Spleen (tissue), 7 donors: ENCODE data around the gene ANG.
A peak's percentile ranks its signal among the peaks of the same experiment; 100 is the strongest.

Experiments used
- POLR2A ChIP-seq, 3 donors: fragments of 450-650 bp; IDR thresholded peaks; one replicate each; pipeline ENCODE4 v1.5.1; 2017; ENCODE audit warnings: antibody characterized with exemption in 3 of 3, mild to moderate bottlenecking in 1 of 3
- POLR2AphosphoS5 ChIP-seq, 3 donors: sonication (generic); formaldehyde crosslinking; IDR thresholded peaks; one replicate each; pipeline ENCODE4 v1.5.1; 2017; ENCODE audit warnings: antibody characterized with exemption in 3 of 3
- TF ChIP-seq, protein P1 (sequence below), 11 experiments: fragments of 200-600 bp in 7 of 11; fragments of 450-650 bp in 4 of 11; sonication (generic) in 4 of 11; IDR thresholded peaks in 8 of 11; conservative IDR thresholded peaks in 3 of 11; 1 replicate in 7 of 11; 2 replicates in 4 of 11; pipeline versions ENCODE4 v1.4.0 to v1.8.0; 2016 to 2021; ENCODE audit warnings: antibody characterized with exemption in 11 of 11, inconsistent platforms in 4 of 11, mild to moderate bottlenecking in 1 of 11
- donor health status: DM: no; HTN: no; CAD: no; lungs with moderate emphysema.
- donor health status: DM: no; HTN: no; CAD: no.
- donor health status: DM: no; HTN: no; CAD: no.

DNA sequence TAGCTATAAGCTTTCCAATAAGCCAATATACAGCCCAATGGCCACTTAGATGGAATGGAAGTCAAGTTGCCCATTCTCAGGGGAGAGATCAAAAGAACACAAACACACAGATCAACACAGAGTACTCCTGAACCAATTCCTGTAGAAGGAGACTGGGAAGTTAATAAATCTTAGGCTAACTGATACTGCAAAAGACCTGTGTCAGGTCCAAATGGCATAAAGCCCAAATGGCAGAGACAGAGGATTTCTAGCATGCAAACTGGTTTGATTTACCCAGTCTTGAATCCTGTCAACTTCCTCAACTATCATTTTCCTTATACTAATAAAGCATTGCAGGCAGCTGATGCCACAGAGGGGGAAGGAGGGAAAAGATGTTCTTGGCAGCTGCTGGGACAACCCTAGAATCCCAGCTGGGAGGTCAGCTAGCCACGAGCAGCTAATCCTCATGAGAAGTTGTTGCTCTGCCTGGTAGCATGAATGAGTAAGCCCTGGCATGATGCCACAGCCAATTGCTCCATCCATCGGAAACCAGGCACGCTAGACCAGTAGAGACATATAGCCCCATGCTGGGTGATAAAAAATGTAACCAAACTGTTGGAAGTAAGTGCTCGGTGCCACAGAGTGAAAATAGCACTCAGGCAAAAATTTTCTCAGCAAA, 26.2 kb downstream of the ANG start:
- no peak for TF ChIP-seq POLR2A (IDR thresholded peaks at IDR 0.05)
- peak in 1 of 3 donors; percentile 76 for TF ChIP-seq POLR2AphosphoS5 (IDR thresholded peaks at IDR 0.05)
- TF ChIP-seq, protein P1, sequence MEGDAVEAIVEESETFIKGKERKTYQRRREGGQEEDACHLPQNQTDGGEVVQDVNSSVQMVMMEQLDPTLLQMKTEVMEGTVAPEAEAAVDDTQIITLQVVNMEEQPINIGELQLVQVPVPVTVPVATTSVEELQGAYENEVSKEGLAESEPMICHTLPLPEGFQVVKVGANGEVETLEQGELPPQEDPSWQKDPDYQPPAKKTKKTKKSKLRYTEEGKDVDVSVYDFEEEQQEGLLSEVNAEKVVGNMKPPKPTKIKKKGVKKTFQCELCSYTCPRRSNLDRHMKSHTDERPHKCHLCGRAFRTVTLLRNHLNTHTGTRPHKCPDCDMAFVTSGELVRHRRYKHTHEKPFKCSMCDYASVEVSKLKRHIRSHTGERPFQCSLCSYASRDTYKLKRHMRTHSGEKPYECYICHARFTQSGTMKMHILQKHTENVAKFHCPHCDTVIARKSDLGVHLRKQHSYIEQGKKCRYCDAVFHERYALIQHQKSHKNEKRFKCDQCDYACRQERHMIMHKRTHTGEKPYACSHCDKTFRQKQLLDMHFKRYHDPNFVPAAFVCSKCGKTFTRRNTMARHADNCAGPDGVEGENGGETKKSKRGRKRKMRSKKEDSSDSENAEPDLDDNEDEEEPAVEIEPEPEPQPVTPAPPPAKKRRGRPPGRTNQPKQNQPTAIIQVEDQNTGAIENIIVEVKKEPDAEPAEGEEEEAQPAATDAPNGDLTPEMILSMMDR (IDR thresholded peaks at IDR 0.05 in 8 of 11, conservative IDR thresholded peaks at IDR 0.05 in 3 of 11) = no peak
